Fibroblast of lung (primary cell): ENCODE measurements around the gene TMEM131L.
"Not testable (repeated sequence)": the region's sequence is repeated elsewhere in the genome, so short reads cannot be mapped to it uniquely, and the experiment has no call there.

Source experiments
- EZH2 ChIP-seq: IDR thresholded peaks from 2 replicates; pipeline ENCODE4 v1.5.1; 2012; ENCODE audit warnings: low read length, control low read depth, mild to moderate bottlenecking; ENCODE audit errors: missing control alignments
- TF ChIP-seq, protein P1 (sequence below), 2 donors: IDR thresholded peaks in 1 of 2; conservative IDR thresholded peaks in 1 of 2; 1 replicate in 1 of 2; 2 replicates in 1 of 2; pipeline ENCODE4 v1.5.1; 2011 to 2012; ENCODE audit warnings: low read length in 2 of 2, control low read depth in 1 of 2, inconsistent platforms in 1 of 2, low read depth in 1 of 2, mild to moderate bottlenecking in 1 of 2

DNA sequence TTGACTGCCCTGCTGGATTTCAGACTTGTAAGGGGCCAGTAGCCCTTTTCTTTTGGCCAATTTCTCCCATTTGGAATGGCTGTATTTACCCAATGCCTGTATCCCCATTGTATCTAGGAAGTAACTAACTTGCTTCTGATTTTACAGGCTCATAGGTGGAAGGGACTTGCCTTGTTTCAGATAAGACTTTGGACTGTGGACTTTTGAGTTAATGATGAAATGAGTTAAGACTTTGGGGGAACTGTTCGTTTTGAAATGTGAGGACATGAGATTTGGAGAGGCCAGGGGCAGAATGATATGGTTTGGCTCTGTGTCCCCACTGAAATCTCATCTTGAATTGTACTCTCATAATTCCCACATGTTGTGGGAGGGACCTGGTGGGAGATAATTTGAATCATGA, 200.3 kb downstream of the TMEM131L start:
- TF ChIP-seq, protein P1, sequence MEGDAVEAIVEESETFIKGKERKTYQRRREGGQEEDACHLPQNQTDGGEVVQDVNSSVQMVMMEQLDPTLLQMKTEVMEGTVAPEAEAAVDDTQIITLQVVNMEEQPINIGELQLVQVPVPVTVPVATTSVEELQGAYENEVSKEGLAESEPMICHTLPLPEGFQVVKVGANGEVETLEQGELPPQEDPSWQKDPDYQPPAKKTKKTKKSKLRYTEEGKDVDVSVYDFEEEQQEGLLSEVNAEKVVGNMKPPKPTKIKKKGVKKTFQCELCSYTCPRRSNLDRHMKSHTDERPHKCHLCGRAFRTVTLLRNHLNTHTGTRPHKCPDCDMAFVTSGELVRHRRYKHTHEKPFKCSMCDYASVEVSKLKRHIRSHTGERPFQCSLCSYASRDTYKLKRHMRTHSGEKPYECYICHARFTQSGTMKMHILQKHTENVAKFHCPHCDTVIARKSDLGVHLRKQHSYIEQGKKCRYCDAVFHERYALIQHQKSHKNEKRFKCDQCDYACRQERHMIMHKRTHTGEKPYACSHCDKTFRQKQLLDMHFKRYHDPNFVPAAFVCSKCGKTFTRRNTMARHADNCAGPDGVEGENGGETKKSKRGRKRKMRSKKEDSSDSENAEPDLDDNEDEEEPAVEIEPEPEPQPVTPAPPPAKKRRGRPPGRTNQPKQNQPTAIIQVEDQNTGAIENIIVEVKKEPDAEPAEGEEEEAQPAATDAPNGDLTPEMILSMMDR (conservative IDR thresholded peaks at IDR 0.05 in 1 of 2, IDR thresholded peaks at IDR 0.05 in 1 of 2; ENCODE audit: low read depth in 1 of 2, low read length in 2 of 2), result not testable (repeated sequence)
- not testable (repeated sequence) for TF ChIP-seq EZH2
